NCI-H460 (cell line): ENCODE results near the gene ZMAT1. TPM values are rescaled to one million over a fixed set of nuclear protein-coding genes. Genes with fewer than 3 reads are reported as not detected.
"Not testable (repeated sequence)": the region's sequence is repeated elsewhere in the genome, so short reads cannot be mapped to it uniquely, and the experiment has no call there.

Experiments used
- DNase-seq: peaks from one replicate; pipeline ENCODE4 v3.0.0-alpha.2; 2016; ENCODE audit warnings: low read depth; ENCODE audit errors: extremely low read depth
- polyA plus RNA-seq: library from polyadenylated mRNA; depleted of rRNA; stranded (reverse); fragments of >200 nt; gene quantifications from 2 replicates; pipeline ENCODE4 v1.2.3, GENCODE V29; 2014; cell fraction: nucleus; rRNA removed
- small RNA-seq, 2 experiments: library from RNA; depleted of rRNA; stranded (forward); fragments of <200 nt; gene quantifications; one replicate each; pipeline ENCODE3, GENCODE V24; 2014
- total RNA-seq: library from RNA; depleted of rRNA; stranded (reverse); fragments of >200 nt; shearing (Covaris generic); gene quantifications from 2 replicates; pipeline ENCODE4 v1.2.3, GENCODE V29; 2014; rRNA removed

Gene ZMAT1
- total RNA-seq: 2.0 and 2.3 TPM in 2 replicates
- 3.1 and 5.7 TPM in 2 replicates for polyA plus RNA-seq

- peak; percentile 93 for DNase-seq
Measured at GRCh38 chrX:101931488-101932248, at the start of gene ZMAT1. Gene ZMAT1, minus strand, starts transcription at chrX:101932027. Its CDS starts 19 bp downstream, at chrX:101932008.

DNA sequence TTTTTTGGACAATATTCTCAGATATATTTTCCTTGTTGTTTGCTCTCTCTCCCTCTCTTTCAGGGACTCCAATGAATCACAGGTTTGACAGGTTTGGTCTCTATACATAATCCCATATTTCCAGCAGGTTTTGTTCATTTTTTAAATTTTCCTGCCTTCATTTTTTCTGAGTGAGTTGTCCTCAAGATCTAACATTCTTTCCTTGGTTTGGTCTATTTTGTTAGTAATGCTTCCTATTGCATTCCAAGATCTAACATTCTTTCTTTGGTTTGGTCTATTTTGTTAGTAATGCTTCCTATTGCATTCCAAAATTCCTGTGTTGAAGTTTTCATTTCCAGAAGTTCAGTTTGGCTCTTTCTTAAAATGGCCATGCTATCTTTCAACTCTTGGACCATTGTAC is 45.3 kb upstream of the ZMAT1 start:
- no peak for DNase-seq

DNA sequence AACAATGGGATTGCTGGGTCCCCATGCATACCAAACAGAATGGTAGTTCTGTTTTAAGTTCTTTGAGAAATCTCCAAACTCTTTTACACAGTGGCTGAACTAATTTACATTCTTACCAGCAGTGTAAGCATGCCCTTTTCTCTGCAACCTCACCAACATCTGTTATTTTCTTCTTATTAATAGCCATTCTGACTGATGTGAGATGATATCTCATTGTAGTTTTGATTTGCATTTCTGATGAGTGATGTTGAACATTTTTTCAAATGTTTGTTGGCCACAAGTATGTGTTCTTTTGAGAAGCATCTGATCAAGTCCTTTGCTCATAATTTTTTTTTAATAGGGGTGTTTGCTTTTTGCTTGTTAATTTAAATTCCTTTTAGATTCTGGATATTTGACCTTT is 41.2 kb upstream of the ZMAT1 start:
- DNase-seq: no peak

- not testable (repeated sequence) for DNase-seq
Measured at GRCh38 chrX:101964923-101965539, 33.2 kb upstream of the ZMAT1 start.

DNA sequence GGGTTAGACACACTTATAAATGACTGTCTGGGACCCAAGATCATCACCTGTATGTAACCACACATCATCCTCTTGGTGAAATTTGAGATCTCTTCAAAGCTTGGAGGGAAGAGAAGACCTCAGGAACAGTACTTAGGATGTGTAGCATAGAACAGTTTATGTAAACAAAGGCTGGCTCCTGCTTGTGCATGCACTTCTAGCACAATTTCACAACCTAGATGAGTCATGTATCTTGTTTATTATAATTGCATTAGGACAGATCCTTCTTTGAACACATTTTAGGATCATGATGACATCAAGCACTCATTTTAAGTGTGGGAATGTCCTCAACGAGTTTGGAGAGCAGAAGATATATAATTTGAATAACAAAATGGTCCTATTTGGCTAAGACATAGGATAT is 26.3 kb upstream of the ZMAT1 start:
- peak; percentile 6 for DNase-seq

- no peak for DNase-seq
Measured at GRCh38 chrX:101957174-101957573, 25.3 kb upstream of the ZMAT1 start.

GRCh38 chrX:101956556-101956955 is 24.7 kb upstream of the ZMAT1 start:
- DNase-seq: no peak

DNA sequence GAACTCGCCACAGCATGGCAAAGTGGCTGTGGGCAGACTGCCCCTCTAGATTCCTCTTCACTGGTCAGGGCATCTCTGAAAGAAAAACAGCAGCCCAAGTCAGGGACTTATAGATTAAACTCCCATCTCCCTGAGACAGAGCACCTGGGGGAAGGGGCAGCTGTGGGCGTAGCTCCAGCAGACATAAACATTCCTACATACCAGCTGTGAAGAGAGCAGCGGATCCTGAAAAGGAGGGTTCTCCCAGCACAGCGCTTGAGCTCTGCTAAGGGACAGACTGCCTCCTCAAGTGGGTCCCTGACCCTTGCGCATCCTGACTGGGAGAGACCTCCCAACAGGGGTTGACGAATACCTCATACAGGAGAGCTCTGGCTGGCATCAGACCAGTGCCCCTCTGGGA is 18.8 kb upstream of the ZMAT1 start:
- no peak for DNase-seq

DNA sequence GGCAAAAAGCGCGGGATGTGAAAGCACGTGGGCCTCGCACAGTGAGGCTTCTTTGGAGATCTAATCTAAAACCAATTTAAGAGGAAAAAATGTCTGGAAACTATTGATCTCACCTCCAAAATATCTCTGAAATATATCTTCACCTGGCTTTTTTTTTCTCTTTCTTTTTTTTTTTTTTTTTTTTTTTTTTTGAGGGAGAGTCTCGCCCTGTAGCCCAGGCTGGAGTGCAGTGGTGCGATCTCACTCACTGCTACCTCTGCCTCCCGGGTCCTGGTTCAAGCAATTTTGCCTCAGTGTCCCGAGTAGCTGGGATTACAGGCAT is 383 bp upstream of the ZMAT1 start:
- no peak for DNase-seq

- no peak for DNase-seq
Measured at GRCh38 chrX:101931136-101931487, 715 bp downstream of the ZMAT1 start.

GRCh38 chrX:101925733-101926132 is 6.1 kb downstream of the ZMAT1 start:
- DNase-seq: no peak

GRCh38 chrX:101918751-101919150 is 13.1 kb downstream of the ZMAT1 start:
- no peak for DNase-seq

GRCh38 chrX:101906136-101906796 is 25.6 kb downstream of the ZMAT1 start:
- DNase-seq: no peak

GRCh38 chrX:101904996-101905395 is 26.8 kb downstream of the ZMAT1 start:
- DNase-seq: no peak

Small RNA genes within 50 kb of the gene (small RNA-seq; reads per million reads assigned to genes)
- gene RNU6-345P: 0 reads per million in 2 experiments

Other genes with a start within 250 kb of the ZMAT1 start
- gene TCEAL2, start 193.7 kb upstream of the ZMAT1 start, total RNA-seq: not detected in 2 replicates
- not detected in 2 replicates for gene TCEAL6, start 210.5 kb upstream of the ZMAT1 start, total RNA-seq
- 1.7 and 3.0 TPM in 2 replicates for gene BEX5, start 223.9 kb upstream of the ZMAT1 start, total RNA-seq